ENCODE measurements around the gene KRTAP2-2.

Gene KRTAP2-2

DNA sequence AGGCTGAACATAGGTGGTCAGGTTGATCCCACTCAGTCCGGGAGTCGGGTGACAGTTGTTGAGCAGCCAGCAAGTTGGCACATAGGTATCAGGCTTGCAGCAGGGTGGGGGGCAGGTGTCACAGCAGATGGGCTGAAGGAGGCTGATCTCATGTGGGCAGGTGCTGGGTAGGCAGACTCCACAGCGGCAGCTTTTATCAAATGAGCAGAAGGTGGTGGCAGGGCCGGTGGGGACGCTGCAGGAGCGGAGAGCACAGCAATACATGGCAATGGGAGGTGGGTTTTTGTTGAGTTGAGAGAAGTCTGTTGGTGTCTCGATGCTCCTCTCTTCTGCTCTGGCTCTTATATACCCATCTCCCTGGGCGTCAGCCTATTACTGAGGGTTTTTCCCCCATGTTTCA, 46.2 kb downstream of the KRTAP2-2 start, which contains the start of gene KRTAP3-1:
TSS of gene KRTAP3-1 (minus strand) at position 318 of the 400 bp plus-strand sequence. CDS start at position 264, 54 bp downstream.
- no peaks in the 10 kb centered on the region for H3K36me3 Mint-ChIP-seq (ENCODE audit: insufficient read depth)
- no peaks in the 10 kb centered on the region for H3K9me3 Mint-ChIP-seq
- ATAC-seq (replicated peaks) (no peak), DNase-seq (no peak)
- no peak within 1 kb of the TSS for H3K4me3 Mint-ChIP-seq
- no peaks in the 10 kb centered on the region for H3K4me1 Mint-ChIP-seq (ENCODE audit: low read depth in 2 of 2)
- H3K27me3 Mint-ChIP-seq: peaks cover 12 to 28% of the 10 kb centered on the region in 2 donors
- H3K27ac Mint-ChIP-seq: no peak within 1 kb of the TSS

All from effector memory CD8-positive, alpha-beta T cell (primary cell).